ENCODE results near the gene STAP2.

STAP2 gene, protein sequence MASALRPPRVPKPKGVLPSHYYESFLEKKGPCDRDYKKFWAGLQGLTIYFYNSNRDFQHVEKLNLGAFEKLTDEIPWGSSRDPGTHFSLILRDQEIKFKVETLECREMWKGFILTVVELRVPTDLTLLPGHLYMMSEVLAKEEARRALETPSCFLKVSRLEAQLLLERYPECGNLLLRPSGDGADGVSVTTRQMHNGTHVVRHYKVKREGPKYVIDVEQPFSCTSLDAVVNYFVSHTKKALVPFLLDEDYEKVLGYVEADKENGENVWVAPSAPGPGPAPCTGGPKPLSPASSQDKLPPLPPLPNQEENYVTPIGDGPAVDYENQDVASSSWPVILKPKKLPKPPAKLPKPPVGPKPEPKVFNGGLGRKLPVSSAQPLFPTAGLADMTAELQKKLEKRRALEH

GRCh38 chr19:4338441-4339355 is at the start of gene STAP2:
Gene STAP2 (minus strand): TSS chr19:4338827. CDS start chr19:4338753, 74 bp downstream.
- Histone ChIP-seq H3K4me3 (no peak within 1 kb of the TSS), H3K9ac (ENCODE audit: insufficient read length) (no peak within 1 kb of the TSS), H3K36me3 (ENCODE audit: insufficient read depth, low read length) (no peaks in the 10 kb centered on the region), H3K27ac (no peak within 1 kb of the TSS; the same call in 1 of the 2 replicates), H3K9me3 (ENCODE audit: low read depth, low read length) (no peaks in the 10 kb centered on the region)
- no peak for TF ChIP-seq FOXP2 (optimal IDR thresholded peaks at IDR 0.05; ENCODE audit: control extremely low read depth, extremely low read length, insufficient read depth)
- TF ChIP-seq EZH2 (IDR thresholded peaks at IDR 0.05), result no peak
- no peak for TF ChIP-seq POLR2AphosphoS5 (IDR thresholded peaks at IDR 0.05; ENCODE audit: borderline replicate concordance, low read depth, low read length)
- no peak for DNase-seq (ENCODE audit: low read depth, low spot score)

DNA sequence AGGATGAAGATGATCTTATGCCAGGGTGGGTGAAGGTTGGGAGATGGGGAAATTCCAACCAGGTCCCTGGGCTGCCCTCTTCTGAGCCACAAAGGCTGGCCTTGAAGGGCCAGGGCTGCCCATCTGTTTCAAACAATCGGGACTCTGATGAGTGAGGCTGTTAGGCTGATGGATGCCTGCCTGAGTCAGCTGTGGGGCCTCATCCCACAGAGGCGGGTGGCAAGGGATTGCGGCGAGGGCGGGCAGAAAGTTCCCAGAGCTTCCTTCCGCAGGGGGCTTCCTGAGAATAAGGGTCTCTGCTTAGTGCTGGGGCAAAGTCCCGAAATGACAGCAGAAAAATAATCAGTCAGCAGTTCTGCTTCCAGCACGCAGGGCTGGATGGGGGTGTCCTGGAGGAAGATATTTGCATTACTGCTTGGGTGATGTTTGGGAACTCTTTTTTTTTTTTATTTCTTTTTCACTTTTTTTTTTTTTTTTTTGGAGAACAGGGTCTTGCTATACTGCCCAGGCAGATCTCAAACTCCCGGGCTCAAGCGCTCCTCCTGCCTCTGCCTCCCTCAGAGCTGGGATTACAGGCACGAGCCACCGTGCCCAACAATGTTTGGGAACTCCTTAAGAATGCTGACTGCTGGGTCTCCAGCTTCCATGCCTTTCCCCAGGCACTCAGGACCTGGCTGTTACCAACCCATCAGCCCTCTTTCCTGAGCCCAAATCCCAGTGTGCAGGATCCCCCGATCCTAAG is 47.6 kb upstream of the STAP2 start:
- Histone ChIP-seq H3K9me3 (ENCODE audit: low read depth, low read length) (no peaks in the 10 kb centered on the region), H3K4me3 (no peak overlapping the region), H3K9ac (ENCODE audit: insufficient read length) (no peak overlapping the region), H3K36me3 (ENCODE audit: insufficient read depth, low read length) (0 out of 2 replicates have a peak, but pooled peaks cover 3% of the 10 kb centered on the region), H3K27ac (no peak overlapping the region)
- TF ChIP-seq POLR2AphosphoS5 (IDR thresholded peaks at IDR 0.05; ENCODE audit: borderline replicate concordance, low read depth, low read length) (no peak), EZH2 (IDR thresholded peaks at IDR 0.05) (no peak)
- DNase-seq (ENCODE audit: low read depth, low spot score), result no peak

- 0 out of 2 replicates have a peak, but pooled peaks cover 3% of the 10 kb centered on the region for H3K36me3 ChIP-seq (ENCODE audit: insufficient read depth, low read length)
- H3K27ac ChIP-seq, result no peak overlapping the region
- H3K4me3 ChIP-seq, result no peak overlapping the region
- no peaks in the 10 kb centered on the region for H3K9me3 ChIP-seq (ENCODE audit: low read depth, low read length)
- H3K9ac ChIP-seq (ENCODE audit: insufficient read length), result no peak overlapping the region
- DNase-seq (ENCODE audit: low read depth, low spot score), result no peak
- TF ChIP-seq POLR2AphosphoS5 (IDR thresholded peaks at IDR 0.05; ENCODE audit: borderline replicate concordance, low read depth, low read length) (no peak), FOXP2 (optimal IDR thresholded peaks at IDR 0.05; ENCODE audit: control extremely low read depth, extremely low read length, insufficient read depth) (no peak), EZH2 (IDR thresholded peaks at IDR 0.05) (no peak)
These were observed 46.8 kb upstream of the STAP2 start for GRCh38 chr19:4385291-4386040.

- Histone ChIP-seq H3K27ac (no peak overlapping the region), H3K4me3 (no peak overlapping the region), H3K9ac (ENCODE audit: insufficient read length) (no peak overlapping the region), H3K36me3 (ENCODE audit: insufficient read depth, low read length) (no peaks in the 10 kb centered on the region), H3K9me3 (ENCODE audit: low read depth, low read length) (no peaks in the 10 kb centered on the region)
- DNase-seq (ENCODE audit: low read depth, low spot score), result no peak
- TF ChIP-seq FOXP2 (optimal IDR thresholded peaks at IDR 0.05; ENCODE audit: control extremely low read depth, extremely low read length, insufficient read depth) (no peak), POLR2AphosphoS5 (IDR thresholded peaks at IDR 0.05; ENCODE audit: borderline replicate concordance, low read depth, low read length) (no peak), EZH2 (IDR thresholded peaks at IDR 0.05) (no peak)
These were observed 41.7 kb upstream of the STAP2 start for GRCh38 chr19:4380254-4380727.

GRCh38 chr19:4379383-4380253 is 41.0 kb upstream of the STAP2 start:
- H3K9ac ChIP-seq (ENCODE audit: insufficient read length), result no peak overlapping the region
- TF ChIP-seq EZH2 (IDR thresholded peaks at IDR 0.05), result no peak
- no peak for TF ChIP-seq FOXP2 (optimal IDR thresholded peaks at IDR 0.05; ENCODE audit: control extremely low read depth, extremely low read length, insufficient read depth)
- TF ChIP-seq POLR2AphosphoS5 (IDR thresholded peaks at IDR 0.05; ENCODE audit: borderline replicate concordance, low read depth, low read length), result no peak
- DNase-seq (ENCODE audit: low read depth, low spot score), result no peak
- no peak overlapping the region for H3K27ac ChIP-seq
- no peaks in the 10 kb centered on the region for H3K36me3 ChIP-seq (ENCODE audit: insufficient read depth, low read length)
- no peak overlapping the region for H3K4me3 ChIP-seq
- H3K9me3 ChIP-seq (ENCODE audit: low read depth, low read length), result no peaks in the 10 kb centered on the region

- TF ChIP-seq POLR2AphosphoS5 (IDR thresholded peaks at IDR 0.05; ENCODE audit: borderline replicate concordance, low read depth, low read length), result no peak
- no peak for TF ChIP-seq FOXP2 (optimal IDR thresholded peaks at IDR 0.05; ENCODE audit: control extremely low read depth, extremely low read length, insufficient read depth)
- no peak for TF ChIP-seq EZH2 (IDR thresholded peaks at IDR 0.05)
- Histone ChIP-seq H3K9ac (ENCODE audit: insufficient read length) (no peak overlapping the region), H3K9me3 (ENCODE audit: low read depth, low read length) (no peaks in the 10 kb centered on the region), H3K27ac (no peak overlapping the region), H3K36me3 (ENCODE audit: insufficient read depth, low read length) (no peaks in the 10 kb centered on the region), H3K4me3 (no peak overlapping the region)
- DNase-seq (ENCODE audit: low read depth, low spot score), result no peak
These were observed 40.3 kb upstream of the STAP2 start for GRCh38 chr19:4378886-4379285.
